NCI-H2196 treated with DMSO at 0.1 percent for 48 hours (cell line): ENCODE data around the gene NUTM2E.
"Not testable (repeated sequence)": the region's sequence is repeated elsewhere in the genome, so short reads cannot be mapped to it uniquely, and the experiment has no call there.

ENCODE experiments used
- DNase-seq: peaks from one replicate; lab custom pipeline; 2025; ENCODE audit not compliant: unreplicated experiment; lab: John Stamatoyannopoulos, UW

NUTM2E gene

DNA sequence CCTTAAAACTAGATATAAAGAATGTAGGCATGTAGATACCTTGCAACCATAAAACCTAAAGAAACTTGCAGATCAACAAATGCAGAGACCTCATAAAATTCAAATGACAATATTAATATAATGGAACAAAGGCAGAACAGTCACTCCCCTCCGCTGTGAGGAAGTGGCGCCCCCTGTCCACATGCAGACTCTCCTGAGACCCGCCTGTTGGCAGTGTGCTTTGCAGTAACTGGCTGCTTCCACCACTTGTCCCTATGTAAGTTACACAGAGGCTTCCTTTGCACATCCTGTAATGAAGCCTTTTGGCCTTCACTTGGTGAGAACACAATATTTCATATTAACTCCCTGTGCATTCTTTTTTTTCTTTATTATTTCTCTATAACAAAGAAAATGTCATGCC lies 36.3 kb downstream of the NUTM2E start:
- DNase-seq: not testable (repeated sequence)

DNA sequence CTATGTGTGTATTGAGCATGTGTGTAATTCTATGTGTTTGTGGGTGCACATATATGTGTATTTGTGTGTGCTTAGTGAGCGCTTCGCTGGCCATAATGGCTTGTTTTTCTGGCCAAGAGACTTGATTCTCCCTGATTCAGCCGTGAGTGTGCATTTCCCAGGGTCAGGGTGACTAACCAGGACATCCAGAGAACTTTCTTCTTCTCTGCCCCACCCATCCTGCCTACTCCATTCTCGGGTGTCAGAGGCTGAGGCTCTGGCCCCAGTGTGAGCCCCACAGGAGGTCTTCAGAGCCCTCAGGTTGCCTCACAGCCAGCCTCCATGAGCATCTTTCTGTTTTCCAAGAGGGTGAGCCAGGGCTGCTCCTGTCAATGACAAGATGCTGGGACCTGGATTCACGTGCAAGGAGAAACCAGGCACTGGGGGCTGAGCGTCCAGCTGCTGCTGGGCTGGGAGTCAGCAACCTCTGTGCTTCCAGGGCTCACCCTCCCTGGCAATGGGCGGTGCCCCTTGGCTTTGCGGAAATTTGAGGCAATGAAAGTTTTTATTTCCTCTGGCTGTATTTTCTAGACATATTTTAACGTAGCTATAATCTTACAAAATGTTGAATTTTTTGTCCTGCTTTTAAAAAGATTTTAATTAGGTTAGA lies 40.5 kb downstream of the NUTM2E start:
- not testable (repeated sequence) for DNase-seq

DNA sequence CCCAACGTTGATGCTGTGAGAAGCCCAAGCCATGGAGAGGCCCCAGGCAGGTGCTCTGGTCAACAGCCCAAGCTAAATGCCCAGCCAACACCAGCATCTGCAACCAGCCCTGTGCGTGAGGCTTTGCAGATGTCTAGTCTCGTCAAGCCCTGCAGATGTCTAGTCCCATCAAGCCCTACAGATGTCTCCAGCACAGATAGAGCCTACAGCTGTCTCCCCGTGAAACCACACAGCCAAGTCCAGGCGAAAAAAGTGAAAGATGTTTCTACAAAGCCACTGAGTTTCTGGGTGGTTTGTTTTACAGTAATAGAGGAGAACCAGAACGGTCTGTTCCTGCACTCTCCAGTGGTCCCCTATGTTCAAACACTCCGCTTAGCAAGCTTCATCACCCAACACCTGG lies 41.5 kb downstream of the NUTM2E start:
- DNase-seq: not testable (repeated sequence)

DNA sequence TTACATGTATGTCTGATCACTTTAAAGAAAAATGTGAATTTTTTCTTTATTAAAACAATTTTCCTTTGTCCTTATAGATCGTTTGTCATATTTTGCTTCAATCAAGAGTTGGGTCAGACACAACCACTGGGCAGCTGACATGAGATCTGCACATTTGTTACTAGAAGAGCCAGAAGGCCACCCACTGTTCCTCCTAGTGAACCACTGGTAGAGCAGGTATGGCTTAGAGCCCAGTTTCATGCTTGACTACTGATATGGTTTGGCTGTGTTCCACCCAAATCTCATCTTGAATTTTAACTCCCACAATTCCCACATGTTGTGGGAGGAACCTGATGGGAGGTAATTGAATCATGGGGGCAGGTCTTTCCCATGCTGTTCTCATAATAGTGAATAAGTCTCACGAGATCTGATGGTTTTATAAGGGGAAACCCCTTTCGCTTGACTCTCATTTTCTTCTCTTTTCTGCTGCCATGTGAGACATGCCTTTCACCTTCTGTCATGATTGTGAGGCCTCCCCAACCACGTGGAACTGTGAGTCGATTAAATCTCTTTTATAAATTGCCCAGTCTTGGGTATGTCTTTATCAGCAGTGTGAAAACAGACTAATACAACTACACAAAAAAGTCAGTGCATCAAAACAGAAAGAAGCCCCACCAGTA lies 43.0 kb downstream of the NUTM2E start:
- not testable (repeated sequence) for DNase-seq

DNA sequence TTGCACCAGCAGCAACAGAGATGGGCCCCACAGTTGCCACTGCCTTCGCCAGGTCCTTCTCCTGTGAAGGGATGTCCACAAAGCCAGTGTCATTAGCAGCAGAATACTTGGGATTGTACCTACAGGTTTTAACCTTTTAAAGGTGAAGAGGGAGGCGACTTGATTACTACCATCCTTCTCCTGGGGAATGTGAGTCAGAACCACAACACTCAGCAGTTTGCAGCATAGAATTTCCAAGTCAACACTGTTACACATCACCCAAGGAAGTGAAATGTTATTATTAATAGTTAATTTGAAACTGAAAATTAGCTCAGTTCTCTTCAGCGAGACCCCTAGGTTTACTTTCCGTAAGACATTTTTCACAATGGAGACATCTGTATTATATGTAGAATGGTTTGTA lies 45.2 kb downstream of the NUTM2E start:
- DNase-seq: not testable (repeated sequence)
